OCI-LY3 (cell line): Measurements from ENCODE around the gene NGEF.

ENCODE experiments used
- H2AFZ ChIP-seq: fragments of 200-600, 300-600 bp; shearing (Covaris generic); 2 replicates; pipeline ENCODE4 v1.6.0; 2014; ENCODE audit warnings: antibody characterized with exemption, low read depth, low read length
- H3K27ac ChIP-seq: fragments of 200-600, 300-600 bp; sonication (generic); 2 replicates; pipeline ENCODE4 v1.5.1; 2014; ENCODE audit warnings: mild to moderate bottlenecking, low read length, moderate library complexity, mixed read lengths
- H3K27me3 ChIP-seq: fragments of 200-600, 300-600 bp; sonication (generic); 2 replicates; pipeline ENCODE4 v1.6.1; 2014; ENCODE audit warnings: low read depth, low read length, mixed read lengths
- H3K36me3 ChIP-seq: fragments of 200-600, 300-600 bp; sonication (generic); replicated peaks from 2 replicates; pipeline ENCODE3; 2014; ENCODE audit warnings: low read depth, low read length, mixed read lengths
- H3K4me1 ChIP-seq: fragments of 300-600, 200-600 bp; sonication (generic); 2 replicates; pipeline ENCODE4 v1.6.1; 2014; ENCODE audit warnings: low read length, mixed read lengths
- H3K4me2 ChIP-seq: fragments of 200-600, 300-600 bp; sonication (generic); 2 replicates; pipeline ENCODE4 v1.6.1; 2014; ENCODE audit warnings: low read length, mixed read lengths
- H3K4me3 ChIP-seq: fragments of 300-600, 200-600 bp; sonication (generic); 2 replicates; pipeline ENCODE4 v1.5.1; 2014; ENCODE audit warnings: antibody characterized with exemption, mild to moderate bottlenecking, low read length, moderate library complexity
- H3K79me2 ChIP-seq: fragments of 300-600, 200-600 bp; shearing (Covaris generic); 2 replicates; pipeline ENCODE4 v1.6.1; 2014; ENCODE audit warnings: mild to moderate bottlenecking, low read length, mixed read lengths
- H3K9ac ChIP-seq: fragments of 300-600, 200-600 bp; shearing (Covaris generic); 2 replicates; pipeline ENCODE4 v1.6.0; 2014; ENCODE audit warnings: mild to moderate bottlenecking, low read length, moderate library complexity
- H3K9me3 ChIP-seq: fragments of 200-600, 300-600 bp; shearing (Covaris generic); 2 replicates; pipeline ENCODE4 v1.6.1; 2014; ENCODE audit warnings: low read length, mixed read lengths; ENCODE audit not compliant: insufficient read depth
- H4K20me1 ChIP-seq: fragments of 200-600, 300-600 bp; sonication (generic); 2 replicates; pipeline ENCODE4 v1.6.1; 2016; ENCODE audit warnings: low read length, mixed read lengths; ENCODE audit not compliant: insufficient read depth
- EZH2phosphoT487 ChIP-seq: fragments of 200-600 bp; shearing (Covaris generic); IDR thresholded peaks from 2 replicates; pipeline ENCODE4 v1.6.1; 2018; ENCODE audit warnings: antibody characterized with exemption, mixed run types, low read depth
- TF ChIP-seq, protein P1 (sequence below): fragments of 200-600, 300-600 bp; sonication (generic); IDR thresholded peaks from 2 replicates; pipeline ENCODE4 v1.5.1; 2014; ENCODE audit warnings: antibody characterized with exemption, low read length, low read depth

Gene NGEF

DNA sequence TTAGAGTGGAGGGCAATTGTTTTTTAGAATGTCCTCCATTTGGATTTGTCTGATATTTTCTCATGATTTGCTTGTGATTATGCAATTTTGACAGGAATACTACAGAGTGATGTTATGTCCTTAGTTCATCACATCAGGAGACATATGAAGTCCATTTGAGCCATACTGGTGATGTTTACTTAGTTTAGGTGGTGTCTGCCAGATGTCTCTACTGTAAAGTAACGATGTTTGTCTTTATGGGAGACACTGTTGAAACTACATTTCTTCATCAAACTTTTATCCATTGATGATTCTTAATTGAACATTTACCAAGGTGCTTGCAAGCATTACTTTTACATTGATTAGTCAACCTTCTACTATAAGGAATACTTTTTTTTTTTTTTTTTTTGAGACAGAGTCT is 147.9 kb downstream of the NGEF start:
- Histone ChIP-seq H4K20me1 (no peaks in the 10 kb centered on the region), H3K9me3 (no peaks in the 10 kb centered on the region), H3K27ac (no peak overlapping the region), H3K9ac (no peak overlapping the region), H3K4me2 (no peak overlapping the region), H3K4me1 (no peaks in the 10 kb centered on the region), H2AFZ (no peak overlapping the region), H3K27me3 (no peaks in the 10 kb centered on the region), H3K4me3 (no peak overlapping the region), H3K79me2 (no peaks in the 10 kb centered on the region), H3K36me3 (no peaks in the 10 kb centered on the region)
- TF ChIP-seq EZH2phosphoT487 = no peak
- TF ChIP-seq, protein P1, sequence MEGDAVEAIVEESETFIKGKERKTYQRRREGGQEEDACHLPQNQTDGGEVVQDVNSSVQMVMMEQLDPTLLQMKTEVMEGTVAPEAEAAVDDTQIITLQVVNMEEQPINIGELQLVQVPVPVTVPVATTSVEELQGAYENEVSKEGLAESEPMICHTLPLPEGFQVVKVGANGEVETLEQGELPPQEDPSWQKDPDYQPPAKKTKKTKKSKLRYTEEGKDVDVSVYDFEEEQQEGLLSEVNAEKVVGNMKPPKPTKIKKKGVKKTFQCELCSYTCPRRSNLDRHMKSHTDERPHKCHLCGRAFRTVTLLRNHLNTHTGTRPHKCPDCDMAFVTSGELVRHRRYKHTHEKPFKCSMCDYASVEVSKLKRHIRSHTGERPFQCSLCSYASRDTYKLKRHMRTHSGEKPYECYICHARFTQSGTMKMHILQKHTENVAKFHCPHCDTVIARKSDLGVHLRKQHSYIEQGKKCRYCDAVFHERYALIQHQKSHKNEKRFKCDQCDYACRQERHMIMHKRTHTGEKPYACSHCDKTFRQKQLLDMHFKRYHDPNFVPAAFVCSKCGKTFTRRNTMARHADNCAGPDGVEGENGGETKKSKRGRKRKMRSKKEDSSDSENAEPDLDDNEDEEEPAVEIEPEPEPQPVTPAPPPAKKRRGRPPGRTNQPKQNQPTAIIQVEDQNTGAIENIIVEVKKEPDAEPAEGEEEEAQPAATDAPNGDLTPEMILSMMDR = no peak

DNA sequence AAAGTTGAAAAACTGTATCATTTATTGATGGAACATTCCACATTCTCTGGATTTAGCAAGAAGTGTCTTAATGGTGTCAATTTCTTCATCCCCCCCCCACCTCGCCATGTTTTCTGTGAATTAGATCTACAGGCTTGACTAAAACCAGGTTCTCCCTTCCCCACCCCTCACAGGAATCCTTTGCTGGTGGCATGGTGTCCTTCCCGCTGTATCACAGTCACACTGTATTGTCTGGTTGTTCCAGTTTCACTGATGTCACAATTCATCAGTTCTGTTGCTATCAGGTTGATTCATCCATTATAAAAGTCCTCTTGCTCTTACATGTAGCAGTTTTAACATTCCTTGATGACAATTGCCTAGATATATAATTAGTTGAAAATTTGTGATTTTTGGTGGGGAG is 149.1 kb downstream of the NGEF start:
- H3K9ac ChIP-seq = no peak overlapping the region
- H3K4me1 ChIP-seq = no peaks in the 10 kb centered on the region
- H4K20me1 ChIP-seq = no peaks in the 10 kb centered on the region
- H3K4me2 ChIP-seq = no peak overlapping the region
- H3K4me3 ChIP-seq = no peak overlapping the region
- no peaks in the 10 kb centered on the region for H3K36me3 ChIP-seq
- H3K9me3 ChIP-seq = no peaks in the 10 kb centered on the region
- H3K79me2 ChIP-seq = no peaks in the 10 kb centered on the region
- H3K27me3 ChIP-seq = no peaks in the 10 kb centered on the region
- H3K27ac ChIP-seq = no peak overlapping the region
- TF ChIP-seq, protein P1 = no peak
- TF ChIP-seq EZH2phosphoT487 = no peak
- no peak overlapping the region for H2AFZ ChIP-seq

DNA sequence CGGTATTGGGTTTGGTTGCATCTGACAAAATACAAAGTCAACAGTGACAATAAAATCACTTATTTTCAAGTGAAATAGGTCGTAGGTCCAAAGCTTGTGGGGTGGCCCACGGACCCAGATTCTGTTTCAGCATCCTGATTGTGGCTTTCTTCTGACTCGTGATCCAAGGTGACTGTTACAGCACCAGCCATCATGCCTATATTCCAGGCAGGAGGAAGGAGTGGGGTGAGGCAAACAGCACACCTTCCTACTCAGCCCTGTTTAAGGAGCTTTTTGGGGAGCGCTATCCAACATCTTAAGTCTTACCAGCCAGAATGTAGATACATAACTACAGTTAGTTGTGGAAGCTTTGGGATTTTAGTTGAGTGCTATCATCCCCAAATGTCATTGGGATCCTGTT is 151.7 kb downstream of the NGEF start:
- no peaks in the 10 kb centered on the region for H3K27me3 ChIP-seq
- H3K79me2 ChIP-seq = no peaks in the 10 kb centered on the region
- TF ChIP-seq, protein P1 = no peak
- no peak for TF ChIP-seq EZH2phosphoT487
- no peak overlapping the region for H3K4me2 ChIP-seq
- no peak overlapping the region for H2AFZ ChIP-seq
- H3K9me3 ChIP-seq = no peaks in the 10 kb centered on the region
- H3K4me3 ChIP-seq = no peak overlapping the region
- H4K20me1 ChIP-seq = no peaks in the 10 kb centered on the region
- no peaks in the 10 kb centered on the region for H3K4me1 ChIP-seq
- H3K9ac ChIP-seq = no peak overlapping the region
- H3K27ac ChIP-seq = no peak overlapping the region
- no peaks in the 10 kb centered on the region for H3K36me3 ChIP-seq

DNA sequence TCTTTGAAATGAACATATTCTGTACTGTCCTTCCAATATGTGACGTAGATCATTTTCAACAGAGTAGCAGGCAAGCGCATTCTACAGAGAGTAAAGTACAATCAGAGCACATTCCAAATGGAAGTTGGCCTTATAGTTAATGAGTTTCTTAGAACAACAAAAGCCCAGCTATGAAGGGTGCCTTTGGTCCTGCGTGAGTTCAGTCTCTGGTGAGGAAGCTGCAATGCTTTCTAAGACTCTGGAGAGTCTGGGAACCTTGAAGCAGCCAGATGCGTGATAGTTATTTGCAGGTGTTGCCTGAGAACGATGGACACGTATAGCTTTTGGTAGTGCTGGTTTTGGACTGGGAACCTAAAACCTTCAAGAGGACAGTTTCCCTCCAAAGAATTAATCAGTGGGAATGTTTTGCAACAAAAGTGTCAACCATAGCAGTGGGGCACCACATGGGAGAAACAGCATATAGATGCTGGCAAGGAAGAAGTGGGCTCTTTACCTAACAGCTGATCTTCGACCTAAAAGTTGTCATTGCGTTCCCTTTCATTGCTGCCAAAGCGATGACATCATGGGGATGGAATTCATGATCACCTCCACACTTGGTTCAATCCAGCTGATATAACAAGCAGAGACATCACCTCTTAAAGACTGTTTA is 152.3 kb downstream of the NGEF start:
- no peaks in the 10 kb centered on the region for H3K4me1 ChIP-seq
- no peaks in the 10 kb centered on the region for H3K9me3 ChIP-seq
- no peaks in the 10 kb centered on the region for H4K20me1 ChIP-seq
- no peaks in the 10 kb centered on the region for H3K27me3 ChIP-seq
- no peak overlapping the region for H3K9ac ChIP-seq
- H3K27ac ChIP-seq = no peak overlapping the region
- no peak overlapping the region for H3K4me3 ChIP-seq
- no peak overlapping the region for H2AFZ ChIP-seq
- H3K36me3 ChIP-seq = no peaks in the 10 kb centered on the region
- no peak overlapping the region for H3K4me2 ChIP-seq
- no peak for TF ChIP-seq EZH2phosphoT487
- TF ChIP-seq, protein P1 = no peak
- no peaks in the 10 kb centered on the region for H3K79me2 ChIP-seq
